GM18511 (cell line): ENCODE data around the gene FUT2.
"Not testable (repeated sequence)": the region's sequence is repeated elsewhere in the genome, so short reads cannot be mapped to it uniquely, and the experiment has no call there.

ENCODE experiments used
- ATAC-seq: cut with Tn5 transposase; IDR thresholded peaks from one replicate; pipeline ENCODE4 v1.9.1; 2021; ENCODE audit warnings: mild to moderate bottlenecking, moderate library complexity; ENCODE audit not compliant: unreplicated experiment

The FUT2 gene

DNA sequence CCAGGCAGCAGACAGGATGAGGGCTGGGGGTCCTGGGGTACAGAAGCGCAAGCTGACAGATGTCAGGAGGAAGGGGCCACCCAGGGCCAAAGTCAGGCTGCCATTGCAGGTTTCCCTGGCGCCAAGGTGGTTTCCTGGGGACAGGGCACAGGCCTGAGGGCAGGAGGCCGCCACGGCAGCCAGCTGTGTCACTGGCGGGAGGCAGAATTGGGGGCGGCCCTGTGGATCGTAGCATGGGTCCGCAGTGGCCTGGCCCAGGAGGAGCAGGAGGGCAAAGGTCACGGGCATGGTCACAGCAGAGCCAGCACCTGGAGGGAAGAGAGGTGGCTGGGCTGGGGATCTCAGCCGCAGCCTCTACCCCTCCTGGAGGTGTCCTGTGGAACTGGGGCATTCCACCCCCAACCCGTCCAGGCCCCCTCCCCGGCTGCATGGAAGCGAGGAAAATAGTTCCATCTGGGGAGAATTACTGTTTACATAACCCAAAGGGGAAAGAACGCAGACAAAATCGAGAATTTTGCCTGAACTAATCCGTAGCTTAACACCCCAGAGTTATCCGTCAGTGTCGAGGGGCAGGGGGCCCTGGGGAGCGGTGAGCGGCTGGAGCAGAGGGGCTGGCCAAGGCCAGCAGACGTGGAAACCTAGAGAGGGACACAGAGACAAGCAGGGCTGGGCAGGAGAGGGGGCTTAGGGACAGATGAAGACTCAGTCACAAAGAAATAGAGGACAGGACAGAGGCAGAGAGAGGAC lies 24.9 kb upstream of the FUT2 start:
- ATAC-seq = no peak

DNA sequence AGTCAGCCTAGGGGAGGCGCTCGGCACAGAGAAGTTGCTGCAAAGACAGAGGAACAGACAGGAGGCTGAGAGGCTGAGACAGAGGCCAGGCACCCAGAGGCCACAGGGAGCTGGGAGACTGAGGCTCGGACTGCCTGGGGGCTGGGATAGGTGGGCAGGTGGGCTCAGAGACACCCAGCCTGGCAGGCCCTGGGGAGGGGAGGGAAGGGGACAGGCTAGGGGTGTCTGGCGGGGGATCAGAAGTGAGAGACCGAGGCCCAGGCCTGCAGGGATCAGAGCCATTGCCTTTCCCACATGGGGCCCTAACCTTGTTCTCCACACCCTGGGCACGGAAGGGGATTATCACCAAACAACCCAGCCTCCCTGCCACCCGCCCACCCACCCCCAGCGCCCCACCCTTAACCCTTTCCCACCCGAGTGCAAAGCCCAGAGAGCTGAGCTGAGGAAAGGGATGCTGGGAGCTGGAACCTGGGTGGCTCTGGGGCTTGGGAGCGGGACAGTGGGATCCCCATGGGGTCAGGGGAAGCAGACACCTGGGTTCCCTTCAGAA lies 24.2 kb upstream of the FUT2 start:
- no peak for ATAC-seq

DNA sequence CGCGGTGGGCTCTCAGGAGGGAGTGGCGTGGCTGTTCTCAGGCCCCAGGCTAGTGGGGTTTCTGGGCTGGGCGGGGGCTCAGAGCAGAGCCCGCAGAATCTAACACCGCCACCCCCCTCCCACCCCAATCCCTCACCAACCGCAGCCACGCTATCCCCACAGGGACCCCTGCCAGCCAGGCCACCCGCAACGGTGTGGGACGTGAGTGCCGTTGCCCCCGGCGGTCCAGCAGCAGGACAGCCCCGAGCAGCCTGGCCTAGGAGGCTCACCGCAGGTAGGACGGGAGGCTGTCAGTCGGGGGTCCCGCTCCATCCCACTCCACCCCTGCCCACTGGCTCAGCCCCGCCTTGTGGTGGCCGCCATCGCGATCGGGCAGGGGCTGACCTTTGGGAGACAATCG lies 22.8 kb upstream of the FUT2 start, which contains the start of gene NTN5:
NTN5 (minus strand) TSS at position 24 of the 400 bp plus-strand sequence. CDS start 2,031 bp downstream, outside the sequence.
- ATAC-seq = no peak

- ATAC-seq = no peak
Observed at GRCh38 chr19:48673436-48674100, 22.2 kb upstream of the FUT2 start.

- ATAC-seq = no peak
Observed at GRCh38 chr19:48674216-48674809, 21.5 kb upstream of the FUT2 start.

DNA sequence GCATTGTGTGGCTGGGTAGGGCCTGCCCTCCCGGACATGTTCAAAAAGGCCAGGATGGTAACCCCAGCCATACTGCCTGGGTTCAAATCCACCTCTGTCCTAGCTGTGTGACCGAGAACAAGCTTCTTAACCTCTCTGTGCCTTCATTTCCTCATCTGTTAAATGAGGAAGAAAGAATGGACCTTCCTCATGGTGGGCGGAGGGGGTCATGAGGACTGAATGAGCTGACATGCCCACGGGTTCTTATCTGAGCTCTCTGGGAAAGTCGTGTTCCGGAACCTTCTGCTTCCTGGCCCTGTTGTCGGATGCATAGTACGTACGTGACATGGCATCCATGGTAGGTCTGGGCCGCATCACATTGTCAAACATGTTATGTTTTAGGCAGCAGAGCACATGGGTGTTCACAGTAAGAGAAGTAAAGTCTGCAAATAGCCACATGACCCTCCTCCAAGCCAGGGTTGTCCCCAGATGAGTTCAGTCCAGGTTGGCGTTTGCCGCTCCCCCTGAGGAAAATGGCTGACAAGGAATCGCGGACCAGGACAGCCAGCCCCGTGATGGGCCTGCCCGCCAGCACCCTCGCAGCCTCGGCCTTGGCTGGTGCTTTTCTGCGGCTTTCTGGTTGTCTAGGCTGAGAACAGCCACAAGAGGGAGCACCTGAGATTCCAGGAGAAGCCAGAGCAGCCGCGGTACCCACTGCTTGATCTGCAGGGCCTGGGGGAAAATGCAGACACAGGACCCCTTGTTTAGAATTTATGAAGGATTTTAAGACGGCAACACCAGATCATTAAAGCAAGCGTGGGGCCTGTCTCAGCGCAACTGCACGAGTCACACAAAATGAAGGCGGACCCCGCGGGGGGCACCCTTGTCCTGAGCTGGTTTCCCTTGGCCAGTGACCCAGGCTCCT lies 20.6 kb upstream of the FUT2 start:
- no peak for ATAC-seq

DNA sequence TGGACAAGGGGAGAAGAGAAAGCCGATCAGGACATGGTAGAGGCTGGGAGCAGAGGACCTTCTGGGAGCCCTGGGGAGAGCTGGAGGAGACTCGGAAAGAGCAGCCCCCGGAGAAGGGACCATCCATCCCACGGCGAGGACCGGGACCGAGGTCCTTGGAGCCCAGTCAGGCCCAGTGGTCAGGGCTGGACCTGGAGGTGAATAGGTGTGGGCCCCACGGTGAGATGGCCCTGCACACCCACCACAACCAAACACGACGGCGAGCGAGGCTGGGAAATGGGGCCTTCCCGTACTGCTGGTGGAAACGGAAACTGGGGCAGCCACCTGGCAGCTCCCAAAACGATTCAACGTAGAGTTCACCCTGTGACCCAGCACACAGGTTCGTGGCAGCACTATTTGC lies 19.3 kb upstream of the FUT2 start:
- no peak for ATAC-seq

GRCh38 chr19:48676887-48677286 lies 18.9 kb upstream of the FUT2 start:
- no peak for ATAC-seq

- no peak for ATAC-seq
Observed at GRCh38 chr19:48678201-48678600, 17.6 kb upstream of the FUT2 start.

DNA sequence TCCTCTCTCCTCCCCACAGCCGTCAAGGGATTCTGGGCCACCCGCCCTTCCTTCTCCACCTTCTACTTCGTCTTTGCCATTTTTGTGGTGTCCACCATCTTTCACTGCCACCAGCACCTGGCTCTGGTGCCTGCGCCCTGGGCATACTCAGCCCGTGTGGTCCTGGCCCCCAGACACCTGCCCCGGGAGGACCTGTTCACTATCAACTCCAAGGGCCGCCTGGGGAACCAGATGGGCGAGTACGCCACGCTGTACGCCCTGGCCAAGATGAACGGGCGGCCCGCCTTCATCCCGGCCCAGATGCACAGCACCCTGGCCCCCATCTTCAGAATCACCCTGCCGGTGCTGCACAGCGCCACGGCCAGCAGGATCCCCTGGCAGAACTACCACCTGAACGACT lies 15.8 kb upstream of the FUT2 start:
- not testable (repeated sequence) for ATAC-seq

GRCh38 chr19:48680436-48681126 lies 15.2 kb upstream of the FUT2 start:
- ATAC-seq = no peak

DNA sequence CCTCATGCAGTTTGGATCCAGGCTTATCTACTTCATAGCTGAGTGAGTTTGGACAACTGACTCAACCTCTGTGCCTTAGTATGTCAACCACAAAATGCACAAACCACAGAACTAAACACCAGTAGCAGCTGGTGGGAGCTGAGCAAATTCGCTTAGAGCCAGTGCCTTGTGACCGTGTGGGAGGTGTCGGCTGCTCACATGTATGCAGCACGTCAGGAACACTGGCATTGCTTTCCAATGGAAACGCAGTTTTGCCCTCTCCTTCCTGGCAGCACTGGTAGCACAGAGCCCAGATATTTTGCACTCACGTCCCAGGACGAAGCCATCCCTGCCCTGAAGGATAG lies 14.7 kb upstream of the FUT2 start:
- no peak for ATAC-seq

DNA sequence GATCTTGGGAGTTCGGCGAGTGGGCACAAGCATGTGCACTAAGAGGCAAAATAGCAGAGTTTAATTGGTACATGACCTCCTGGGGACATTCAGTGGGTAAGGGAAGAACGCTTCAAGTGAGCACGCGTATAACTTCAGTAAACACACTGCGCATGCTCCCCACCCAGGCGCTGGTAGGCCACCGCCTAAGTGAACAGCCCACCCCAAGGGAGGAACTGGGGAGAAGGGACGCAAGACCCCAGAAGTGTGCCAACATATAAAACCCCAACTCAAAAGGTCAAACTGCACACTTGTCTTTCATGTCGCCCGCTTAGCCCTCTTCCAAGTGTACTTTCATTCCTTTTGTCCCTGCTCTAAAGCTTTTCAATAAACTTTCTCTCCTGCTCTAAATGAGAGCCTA lies 12.4 kb upstream of the FUT2 start:
- ATAC-seq = no peak

DNA sequence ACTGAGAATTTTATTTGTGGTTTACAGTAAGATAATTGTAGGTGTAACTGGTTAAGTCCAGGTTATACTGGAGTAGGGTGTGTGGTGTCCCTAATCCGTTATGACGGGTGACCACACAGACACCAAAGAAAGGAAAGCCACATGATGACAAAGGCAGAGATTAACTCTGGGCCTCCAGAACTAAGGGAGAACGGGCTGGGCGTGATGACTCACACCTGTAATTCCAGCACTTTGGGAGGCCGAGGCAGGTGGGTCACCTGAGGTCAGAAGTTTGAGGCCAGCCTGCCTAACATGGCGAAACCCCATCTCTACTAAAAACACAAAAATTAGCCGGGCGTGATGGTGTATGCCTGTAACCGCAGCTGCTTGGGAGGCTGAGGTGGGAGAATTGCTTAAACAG lies 10.2 kb upstream of the FUT2 start:
- ATAC-seq = no peak

DNA sequence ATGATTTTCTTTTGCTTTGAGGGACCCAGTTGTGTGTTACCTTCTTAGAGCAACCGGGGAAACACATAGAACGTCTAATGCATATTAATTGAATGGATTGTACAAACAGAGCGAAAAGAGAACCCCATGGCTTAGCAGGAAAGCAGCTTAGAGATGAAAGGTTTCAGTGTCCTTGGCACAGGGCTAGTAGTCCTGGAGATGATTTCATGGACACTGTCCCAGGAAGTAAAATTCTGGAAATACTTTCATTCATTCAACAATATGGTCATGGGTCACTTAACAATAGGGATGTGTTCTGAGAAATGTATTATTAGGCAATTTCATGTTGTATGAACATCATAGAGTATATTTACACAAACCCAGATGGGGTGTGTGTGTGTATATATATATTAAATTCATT lies 9.7 kb upstream of the FUT2 start:
- no peak for ATAC-seq

DNA sequence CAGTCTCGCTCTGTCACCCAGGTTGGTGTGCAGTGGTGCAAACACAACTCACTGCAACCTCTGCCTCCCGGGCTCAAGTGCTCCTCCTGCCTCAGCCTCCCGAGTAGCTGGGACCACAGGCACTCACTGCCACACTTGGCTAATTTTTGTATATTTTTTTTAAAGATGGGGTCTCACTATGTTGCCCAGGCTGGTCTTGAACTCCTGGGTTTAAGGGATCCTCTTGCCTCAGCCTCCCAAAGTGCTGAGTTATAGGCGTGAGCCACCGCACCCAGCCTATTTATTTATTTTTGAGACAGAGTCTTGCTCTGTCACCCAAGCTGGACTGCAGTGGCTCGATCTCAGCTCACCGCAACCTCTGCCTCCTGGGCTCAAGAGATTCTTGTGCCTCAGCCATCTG lies 9.1 kb upstream of the FUT2 start:
- not testable (repeated sequence) for ATAC-seq

GRCh38 chr19:48687776-48688175 lies 8.0 kb upstream of the FUT2 start:
- no peak for ATAC-seq

GRCh38 chr19:48689449-48689848 lies 6.3 kb upstream of the FUT2 start:
- ATAC-seq = no peak

DNA sequence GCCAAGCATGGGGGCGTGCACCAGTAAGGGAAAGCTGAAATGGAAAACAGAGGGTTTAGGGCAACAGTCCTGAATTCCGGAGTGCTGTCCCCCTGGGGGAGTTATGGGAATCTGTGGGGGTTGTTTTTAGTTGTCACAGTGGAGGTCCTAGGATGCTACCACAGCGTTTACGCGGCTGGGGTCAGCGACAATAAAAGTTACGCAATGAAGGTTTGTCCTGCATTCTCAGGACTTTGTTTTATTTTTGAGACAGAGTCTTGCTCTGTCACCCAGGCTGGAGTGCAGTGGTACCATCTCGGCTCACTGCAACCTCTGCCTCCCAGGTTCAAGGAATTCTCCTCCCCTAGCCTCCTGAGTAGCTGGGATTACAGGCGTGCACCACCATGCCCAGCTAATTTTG lies 2.1 kb upstream of the FUT2 start:
- ATAC-seq = not testable (repeated sequence)

DNA sequence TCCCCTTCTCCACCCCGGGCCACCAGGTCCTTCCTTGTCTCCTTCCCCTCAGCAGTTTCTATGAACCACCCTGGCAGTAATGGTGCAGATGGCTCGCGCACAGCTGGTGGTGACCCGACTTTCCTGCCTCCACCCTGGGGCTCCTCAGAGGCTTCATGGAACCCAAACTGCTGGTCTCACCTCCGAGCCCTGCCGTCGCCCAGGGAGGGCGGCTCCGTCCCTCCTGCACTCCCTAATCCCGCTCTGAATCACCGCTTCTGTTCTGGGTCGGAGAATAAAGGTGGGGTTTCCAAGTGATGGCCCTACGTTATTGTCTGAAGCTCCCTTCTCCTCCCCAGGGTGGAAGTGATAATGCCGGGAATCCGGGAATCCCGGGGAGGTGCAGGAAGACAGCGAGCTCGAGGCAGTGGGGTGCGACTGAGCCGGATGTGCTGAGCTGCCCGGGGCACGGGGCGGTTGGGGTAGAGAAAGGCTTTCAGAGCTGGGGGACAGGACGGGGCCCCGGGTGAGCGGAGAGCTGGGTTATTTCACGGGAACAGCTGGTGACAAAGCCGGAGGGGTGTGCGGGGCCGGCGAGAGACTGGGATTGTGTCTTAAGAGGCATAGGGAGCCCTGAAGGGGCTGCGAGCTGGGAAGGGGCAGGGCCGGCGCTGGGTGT lies 711 bp downstream of the FUT2 start:
- no peak for ATAC-seq
